ENCODE data around the gene TNFAIP8. TPM values are rescaled to one million over a fixed set of nuclear protein-coding genes. Genes with fewer than 3 reads are reported as not detected.

The TNFAIP8 gene
- total and polyA plus RNA-seq, 8 donors = 1.2 to 37.1 (median 11.5) TPM

DNA sequence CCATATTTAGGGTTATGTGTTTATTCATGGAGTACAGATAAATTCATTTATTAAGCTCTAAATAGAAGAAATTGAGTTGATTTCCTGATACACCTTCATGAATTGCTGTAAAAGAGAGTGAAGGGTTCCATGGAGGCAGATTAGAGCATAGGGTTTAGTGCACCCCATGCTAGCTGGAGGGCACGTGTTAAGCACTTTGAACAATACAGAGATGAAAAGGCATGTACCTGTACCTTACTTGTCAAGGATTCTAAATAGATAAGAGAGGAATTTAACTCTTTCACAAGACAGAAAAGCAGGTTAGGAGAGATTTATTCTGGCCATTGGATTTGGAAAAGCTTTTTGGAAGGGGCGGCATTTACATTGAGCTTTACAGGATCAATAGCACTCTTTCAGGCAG is 23.3 kb downstream of the TNFAIP8 start:
- Histone ChIP-seq H3K27ac (peak overlapping the region in 1 of 5 donors; percentile 41), H3K4me3 (no peak overlapping the region), H3K4me1 (peaks cover 5 to 73% (median 29%) of the 10 kb centered on the region in 4 donors), H3K27me3 (no peaks in the 10 kb centered on the region), H3K9me3 (no peaks in the 10 kb centered on the region), H3K36me3 (no peaks in the 10 kb centered on the region)
- DNase-seq = no peak
- WGBS, 5 donors = 75 to 83% (median 79%) methylated on average over 2 of the region's 2 CpGs
- TF ChIP-seq POLR2A (IDR thresholded peaks at IDR 0.05) = no peak
- no peak for TF ChIP-seq EP300 (IDR thresholded peaks at IDR 0.05)
- TF ChIP-seq CTCF (IDR thresholded peaks at IDR 0.05) = no peak
- TF ChIP-seq POLR2AphosphoS5 (IDR thresholded peaks at IDR 0.05) = no peak
- intact Hi-C loops (cut with DNase I; ENCODE audit: low total_unique reads) = no loop called here

GRCh38 chr5:119379942-119380547 is 24.2 kb downstream of the TNFAIP8 start:
- Histone ChIP-seq H3K4me3 (no peak overlapping the region), H3K9me3 (no peaks in the 10 kb centered on the region), H3K27me3 (no peaks in the 10 kb centered on the region), H3K36me3 (no peaks in the 10 kb centered on the region), H3K27ac (peak overlapping the region in 2 of 5 donors; percentile 36 to 37), H3K4me1 (peaks cover 5 to 71% (median 31%) of the 10 kb centered on the region in 4 donors)
- WGBS, 5 donors = 73 to 89% (median 87%) methylated on average over 2 of the region's 2 CpGs
- DNase-seq = no peak
- intact Hi-C loops (cut with DNase I; ENCODE audit: low total_unique reads) = no loop called here
- TF ChIP-seq CTCF (IDR thresholded peaks at IDR 0.05) = no peak
- TF ChIP-seq EP300 (IDR thresholded peaks at IDR 0.05) = no peak
- no peak for TF ChIP-seq POLR2AphosphoS5 (IDR thresholded peaks at IDR 0.05)
- no peak for TF ChIP-seq POLR2A (IDR thresholded peaks at IDR 0.05)

DNA sequence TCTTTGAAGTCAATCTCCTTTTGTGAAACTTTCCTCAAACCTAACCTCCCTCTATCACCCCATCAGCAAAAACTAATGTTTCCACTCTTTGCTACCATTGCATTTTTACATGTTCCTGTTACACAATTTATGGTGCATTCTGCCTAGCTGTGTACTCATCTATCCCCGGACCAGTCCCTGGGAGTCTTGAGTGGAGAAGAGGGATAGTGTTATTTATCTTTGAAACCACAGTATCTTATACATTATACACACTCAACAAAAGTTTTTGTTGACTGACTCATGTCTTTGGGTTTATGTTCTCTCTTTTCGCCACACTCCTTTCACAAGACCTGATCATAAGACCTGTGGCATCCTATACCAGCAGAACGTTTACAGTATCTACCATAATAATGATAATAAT is 26.4 kb downstream of the TNFAIP8 start:
- Histone ChIP-seq H3K9me3 (no peaks in the 10 kb centered on the region), H3K27ac (no peak overlapping the region), H3K36me3 (no peaks in the 10 kb centered on the region), H3K27me3 (no peaks in the 10 kb centered on the region), H3K4me1 (peaks cover 5 to 81% (median 43%) of the 10 kb centered on the region in 4 donors), H3K4me3 (no peak overlapping the region)
- DNase-seq = no peak
- intact Hi-C loops (cut with DNase I; ENCODE audit: low total_unique reads) = no loop called here
- TF ChIP-seq POLR2A (IDR thresholded peaks at IDR 0.05) = no peak
- TF ChIP-seq EP300 (IDR thresholded peaks at IDR 0.05) = no peak
- no peak for TF ChIP-seq POLR2AphosphoS5 (IDR thresholded peaks at IDR 0.05)
- no peak for TF ChIP-seq CTCF (IDR thresholded peaks at IDR 0.05)
- WGBS, 5 donors = 72 to 83% (median 81%) methylated on average over 3 of the region's 3 CpGs

DNA sequence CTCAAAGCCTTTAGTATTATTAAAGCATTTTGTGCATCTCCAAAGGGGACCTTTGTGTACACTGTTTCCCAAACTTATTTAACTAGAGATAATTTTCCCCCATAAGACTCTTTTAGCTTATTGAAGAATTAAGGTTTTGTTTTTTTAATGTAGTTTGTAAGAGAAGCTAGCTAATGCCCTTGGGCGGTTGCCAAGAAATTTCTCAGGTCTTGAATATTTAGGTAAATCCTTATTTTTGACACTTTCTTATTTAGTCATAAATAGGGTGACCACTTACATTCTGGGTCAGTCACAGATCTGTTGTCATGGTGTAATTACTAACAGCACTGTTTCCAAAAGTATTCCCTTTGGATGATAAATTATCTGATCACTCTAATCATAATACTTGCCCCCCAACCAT is 27.2 kb downstream of the TNFAIP8 start:
- H3K27me3 ChIP-seq = no peaks in the 10 kb centered on the region
- H3K9me3 ChIP-seq = no peaks in the 10 kb centered on the region
- DNase-seq = no peak
- TF ChIP-seq EP300 (IDR thresholded peaks at IDR 0.05) (no peak), POLR2AphosphoS5 (IDR thresholded peaks at IDR 0.05) (no peak), POLR2A (IDR thresholded peaks at IDR 0.05) (no peak), CTCF (IDR thresholded peaks at IDR 0.05) (no peak)
- no peak overlapping the region for H3K4me3 ChIP-seq
- H3K36me3 ChIP-seq = no peaks in the 10 kb centered on the region
- intact Hi-C loops (cut with DNase I; ENCODE audit: low total_unique reads) = no loop called here
- H3K4me1 ChIP-seq = peaks cover 5 to 83% (median 52%) of the 10 kb centered on the region in 4 donors
- 81 to 91% (median 86%) methylated on average over 1 of the region's 1 CpG for WGBS, 5 donors
- no peak overlapping the region for H3K27ac ChIP-seq

Measured in stomach (tissue), 9 donors.